Cardiac muscle cell (in vitro differentiated cells and primary cell): ENCODE results near the gene SDC1. TPM values are rescaled to one million over a fixed set of nuclear protein-coding genes. Genes with fewer than 3 reads are reported as not detected.
"Not testable (repeated sequence)": the region's sequence is repeated elsewhere in the genome, so short reads cannot be mapped to it uniquely, and the experiment has no call there.

Experiments used
- DNase-seq, 2 donors: peaks; one replicate each; pipeline versions ENCODE4 v3.0.0 to v3.0.0-alpha.2; 2010 to 2017; ENCODE audit warnings: low read depth in 1 of 2, low spot score in 1 of 2
- H3K27ac ChIP-seq: fragments of 200-600 bp; sonication (generic); 2 replicates; pipeline ENCODE4 v1.5.1; 2016
- H3K27me3 ChIP-seq: fragments of 200-600 bp; sonication (generic); 2 replicates; pipeline ENCODE4 v1.6.0; 2016; ENCODE audit warnings: control low read depth
- H3K36me3 ChIP-seq: fragments of 200-600 bp; sonication (generic); 2 replicates; pipeline ENCODE4 v1.5.1; 2016; ENCODE audit warnings: control low read depth
- H3K4me1 ChIP-seq: fragments of 200-600 bp; sonication (generic); 2 replicates; pipeline ENCODE4 v1.8.1; 2017; ENCODE audit warnings: low read depth, mild to moderate bottlenecking, mixed run types
- H3K4me3 ChIP-seq: fragments of 200-600 bp; sonication (generic); 2 replicates; pipeline ENCODE4 v1.5.1; 2016; ENCODE audit warnings: mild to moderate bottlenecking
- H3K9me3 ChIP-seq: fragments of 200-600 bp; sonication (generic); 2 replicates; pipeline ENCODE4 v1.5.1; 2017; ENCODE audit warnings: low read depth, mild to moderate bottlenecking, control low read depth
- polyA plus RNA-seq: library from polyadenylated mRNA; unstranded; fragments of >200 nt; fragmentation: Nextera tagmentation; extraction: Ambion mirVana; gene quantifications from 2 replicates; pipeline ENCODE4 v1.2.1, GENCODE V29; 2016
- total RNA-seq: library from RNA; depleted of rRNA; stranded (reverse); fragments of >200 nt; gene quantifications from 2 replicates; pipeline ENCODE4 v1.2.3, GENCODE V29; 2016
- TF ChIP-seq, protein P1 (sequence below): IDR thresholded peaks from 2 replicates; pipeline ENCODE4 v1.5.1; 2012; ENCODE audit warnings: low read depth, mild to moderate bottlenecking, low read length

The SDC1 gene
- total and polyA plus RNA-seq, 2 experiments from 2014 or later, result 13.3 to 14.0 TPM

DNA sequence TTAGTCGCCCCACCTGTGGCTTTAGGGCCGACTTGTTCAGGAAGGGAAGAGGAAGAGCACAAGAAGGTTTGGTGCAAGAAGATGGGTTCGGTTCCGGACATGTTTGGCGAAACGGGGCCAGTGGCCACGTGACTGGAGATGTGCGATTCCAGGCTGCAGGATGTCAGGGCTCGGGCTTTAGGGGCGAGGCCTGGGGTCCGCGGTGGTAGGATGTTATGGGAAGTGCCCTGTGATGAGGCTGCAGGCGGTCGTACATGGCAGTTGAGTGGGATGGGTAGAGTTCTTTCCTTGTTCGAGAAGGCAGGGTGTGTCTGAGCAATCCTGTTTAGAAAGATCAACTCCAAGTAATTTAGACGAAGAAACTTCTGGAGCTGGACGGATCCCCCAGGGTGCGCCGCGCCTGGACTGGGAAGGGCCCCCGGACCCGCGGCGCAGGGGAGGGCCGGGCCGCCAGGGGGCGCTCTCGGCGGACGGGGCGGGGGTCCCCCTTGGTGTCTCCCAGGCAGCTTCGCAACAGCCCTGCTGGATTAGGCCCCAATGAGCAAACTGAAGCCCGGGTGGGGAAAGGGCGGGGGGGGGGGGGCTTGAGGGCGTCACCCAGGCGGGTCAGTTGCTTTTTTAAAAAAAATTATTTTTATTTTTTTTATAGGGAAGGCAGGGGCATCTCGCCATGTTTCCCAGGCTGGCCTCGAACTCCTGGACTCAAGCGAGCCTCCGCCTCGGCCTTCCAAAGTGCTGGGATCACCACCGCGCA, 17.2 kb upstream of the SDC1 start:
- no peak for DNase-seq
- TF ChIP-seq, protein P1, sequence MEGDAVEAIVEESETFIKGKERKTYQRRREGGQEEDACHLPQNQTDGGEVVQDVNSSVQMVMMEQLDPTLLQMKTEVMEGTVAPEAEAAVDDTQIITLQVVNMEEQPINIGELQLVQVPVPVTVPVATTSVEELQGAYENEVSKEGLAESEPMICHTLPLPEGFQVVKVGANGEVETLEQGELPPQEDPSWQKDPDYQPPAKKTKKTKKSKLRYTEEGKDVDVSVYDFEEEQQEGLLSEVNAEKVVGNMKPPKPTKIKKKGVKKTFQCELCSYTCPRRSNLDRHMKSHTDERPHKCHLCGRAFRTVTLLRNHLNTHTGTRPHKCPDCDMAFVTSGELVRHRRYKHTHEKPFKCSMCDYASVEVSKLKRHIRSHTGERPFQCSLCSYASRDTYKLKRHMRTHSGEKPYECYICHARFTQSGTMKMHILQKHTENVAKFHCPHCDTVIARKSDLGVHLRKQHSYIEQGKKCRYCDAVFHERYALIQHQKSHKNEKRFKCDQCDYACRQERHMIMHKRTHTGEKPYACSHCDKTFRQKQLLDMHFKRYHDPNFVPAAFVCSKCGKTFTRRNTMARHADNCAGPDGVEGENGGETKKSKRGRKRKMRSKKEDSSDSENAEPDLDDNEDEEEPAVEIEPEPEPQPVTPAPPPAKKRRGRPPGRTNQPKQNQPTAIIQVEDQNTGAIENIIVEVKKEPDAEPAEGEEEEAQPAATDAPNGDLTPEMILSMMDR, result peak; percentile 56
- Histone ChIP-seq H3K27me3 (no peaks in the 10 kb centered on the region), H3K4me1 (no peaks in the 10 kb centered on the region), H3K27ac (no peak overlapping the region), H3K9me3 (no peaks in the 10 kb centered on the region), H3K36me3 (no peaks in the 10 kb centered on the region), H3K4me3 (no peak overlapping the region)

DNA sequence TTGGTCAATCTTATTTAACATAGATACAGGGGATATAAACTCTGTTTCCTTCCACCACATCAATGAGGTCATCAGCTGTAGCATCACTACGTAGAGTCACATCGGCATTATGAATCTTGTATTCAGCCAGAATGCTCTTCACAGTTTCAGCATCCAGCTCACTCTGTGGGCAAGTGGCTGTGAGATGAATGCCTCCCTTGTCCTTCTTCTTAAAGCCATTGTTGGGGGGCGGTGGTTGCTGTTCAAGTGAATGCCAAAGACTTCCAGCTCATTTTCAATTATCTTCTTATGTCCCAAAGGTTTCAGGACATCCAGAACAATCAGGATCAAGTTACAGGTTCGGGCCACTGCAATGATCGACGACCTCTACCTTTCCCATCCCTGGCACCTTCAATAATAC, 15.4 kb upstream of the SDC1 start:
- not testable (repeated sequence) for DNase-seq, H3K27me3 ChIP-seq, H3K36me3 ChIP-seq, H3K4me1 ChIP-seq, H3K4me3 ChIP-seq, H3K27ac ChIP-seq, H3K9me3 ChIP-seq

DNA sequence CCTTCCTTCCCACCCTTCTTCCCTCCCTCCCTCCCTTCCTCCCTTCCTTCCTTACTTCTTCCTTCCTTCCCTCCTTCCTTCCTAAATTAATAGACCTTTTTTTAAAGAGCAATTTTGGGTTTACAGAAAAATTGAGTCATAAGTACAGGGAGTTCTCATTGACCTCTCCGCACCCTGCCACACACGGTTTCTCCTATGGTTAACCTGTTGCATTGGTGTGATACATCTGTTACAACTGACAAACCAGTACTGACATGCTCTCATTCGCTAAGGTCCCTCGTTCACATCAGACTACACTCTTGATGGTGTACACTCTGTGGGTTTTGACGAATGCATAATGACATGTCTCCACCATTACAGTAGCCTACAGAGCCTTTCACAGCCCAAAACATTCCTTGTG, 11.6 kb upstream of the SDC1 start:
- Histone ChIP-seq H3K4me1 (no peaks in the 10 kb centered on the region), H3K36me3 (no peaks in the 10 kb centered on the region), H3K9me3 (no peaks in the 10 kb centered on the region), H3K4me3 (no peak overlapping the region), H3K27ac (no peak overlapping the region), H3K27me3 (no peaks in the 10 kb centered on the region)
- TF ChIP-seq, protein P1, result no peak
- no peak for DNase-seq

DNA sequence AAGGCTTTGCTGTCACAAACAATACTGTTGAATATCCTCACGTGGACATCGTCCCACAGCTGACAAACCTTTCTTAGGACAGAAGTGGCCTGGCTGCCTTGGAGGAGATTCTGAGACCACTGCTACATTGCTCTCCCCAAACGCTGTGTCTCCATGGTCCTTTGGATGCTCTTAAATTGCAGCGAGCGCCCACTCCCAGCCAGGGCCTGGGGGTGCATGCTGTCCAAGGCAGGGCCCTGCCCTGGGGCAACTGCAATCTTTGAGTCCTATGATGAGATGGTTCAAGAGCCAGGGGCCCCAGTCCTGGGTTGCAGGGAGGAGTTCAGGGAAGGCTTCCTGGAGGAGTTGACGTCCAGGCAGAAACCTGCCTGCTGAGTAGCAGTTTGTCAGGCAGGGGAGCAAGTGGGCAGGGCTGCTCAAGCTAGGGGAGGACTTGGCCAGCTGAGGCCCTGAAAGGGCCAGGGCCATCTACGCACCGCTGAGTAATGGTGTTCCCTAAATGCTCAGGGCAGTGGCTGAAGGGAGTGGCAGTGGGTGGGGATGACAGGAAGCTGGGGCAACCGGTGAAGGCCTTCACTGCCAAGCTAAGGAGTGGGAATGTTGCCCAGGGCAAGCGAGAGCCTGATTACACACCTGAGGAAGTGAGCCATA, 10.8 kb upstream of the SDC1 start:
- H3K27ac ChIP-seq, result no peak overlapping the region
- TF ChIP-seq, protein P1, result no peak
- no peak for DNase-seq

DNA sequence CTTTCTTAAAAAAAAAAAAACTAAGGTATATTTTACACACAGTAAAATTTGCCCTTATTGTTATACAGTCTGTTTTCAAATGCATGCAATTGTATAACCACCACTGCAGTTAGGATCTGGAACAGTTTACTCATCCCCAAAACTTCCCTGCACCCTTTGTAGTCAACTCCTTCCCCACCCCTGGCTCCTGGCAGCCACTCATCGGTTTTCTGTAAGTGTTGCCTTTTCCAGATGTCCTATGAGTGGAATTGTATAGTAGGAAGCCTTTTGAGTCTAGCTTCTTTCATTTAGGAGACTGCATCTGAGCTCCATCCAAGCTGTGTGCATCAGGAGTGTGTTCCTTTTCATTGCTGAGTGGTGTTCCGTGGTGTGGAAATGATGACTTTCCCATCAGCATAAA, 9.7 kb upstream of the SDC1 start:
- H3K4me1 ChIP-seq, H3K9me3 ChIP-seq, H3K4me3 ChIP-seq, H3K36me3 ChIP-seq, H3K27me3 ChIP-seq, DNase-seq, H3K27ac ChIP-seq: not testable (repeated sequence)

More for the DNA sequence above, 10.8 kb upstream of the SDC1 start:
- no peaks in the 10 kb centered on the region for H3K27me3 ChIP-seq
- no peaks in the 10 kb centered on the region for H3K36me3 ChIP-seq
- H3K9me3 ChIP-seq, result no peaks in the 10 kb centered on the region
- no peak overlapping the region for H3K4me3 ChIP-seq
- H3K4me1 ChIP-seq, result no peaks in the 10 kb centered on the region

DNA sequence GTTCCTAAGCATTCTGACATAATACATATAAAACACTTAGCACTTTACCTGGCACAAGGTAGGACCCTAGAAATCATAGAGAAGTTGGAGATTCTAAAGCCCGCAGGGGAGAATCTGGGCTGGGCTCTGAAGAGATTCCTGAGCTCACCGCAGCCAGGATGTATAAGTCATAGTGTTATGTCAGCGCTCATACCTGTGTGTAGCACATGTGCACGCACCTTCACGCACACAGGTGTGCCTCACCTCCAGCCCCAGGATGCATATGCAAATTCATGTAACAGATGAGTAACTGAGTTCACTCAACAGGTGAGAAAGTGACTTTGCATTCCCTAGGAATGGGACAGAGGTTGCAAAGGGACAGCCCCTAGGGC, 7.9 kb upstream of the SDC1 start:
- no peaks in the 10 kb centered on the region for H3K36me3 ChIP-seq
- no peaks in the 10 kb centered on the region for H3K4me1 ChIP-seq
- H3K9me3 ChIP-seq, result no peaks in the 10 kb centered on the region
- TF ChIP-seq, protein P1, result no peak
- no peaks in the 10 kb centered on the region for H3K27me3 ChIP-seq
- H3K4me3 ChIP-seq, result no peak overlapping the region
- H3K27ac ChIP-seq, result no peak overlapping the region
- DNase-seq, result no peak
